Naive thymus-derived CD8-positive, alpha-beta T cell (primary cell): ENCODE measurements around the gene BUB3. TPM values are rescaled to one million over a fixed set of nuclear protein-coding genes. Genes with fewer than 3 reads are reported as not detected.

ENCODE experiments used
- ATAC-seq, 2 donors: fragments of 150-1000 bp; cut with Tn5 transposase in 1 of 2; sonication (Bioruptor Pico), chemical (Tn5 transposase) in 1 of 2; 1 replicate in 1 of 2; 2 replicates in 1 of 2; pipeline ENCODE4 v1.10.0; 2021; ENCODE audit warnings: mild to moderate bottlenecking in 2 of 2, moderate library complexity in 2 of 2
- POLR2A ChIA-PET: fragments of 350-600 bp; sonication (Branson Sonifier 250); formaldehyde crosslinking; loops from one replicate; lab custom pipeline; 2021; ENCODE audit warnings: antibody characterized with exemption; lab: Charles Lee
- DNase-seq, 10 donors: peaks; one replicate each; pipeline versions ENCODE4 v3.0.0 to v3.0.0-alpha.2; 2020 to 2022
- H3K27ac Mint-ChIP-seq, 10 donors: one replicate each; pipeline ENCODE4 v1.8.0; 2020 to 2022; ENCODE audit warnings: mild to moderate bottlenecking in 10 of 10, mixed read lengths in 10 of 10, moderate library complexity in 4 of 10, inconsistent platforms in 1 of 10
- H3K27me3 Mint-ChIP-seq, 5 donors: one replicate each; pipeline ENCODE4 v1.8.0; 2021 to 2022; ENCODE audit warnings: mixed read lengths in 5 of 5
- H3K36me3 Mint-ChIP-seq, 3 donors: one replicate each; pipeline ENCODE4 v1.8.0; 2020 to 2022; ENCODE audit warnings: mixed read lengths in 3 of 3, mild to moderate bottlenecking in 2 of 3, inconsistent platforms in 1 of 3
- H3K4me1 Mint-ChIP-seq, 4 donors: one replicate each; pipeline ENCODE4 v1.8.0; 2021 to 2022; ENCODE audit warnings: mixed read lengths in 4 of 4
- H3K4me3 Mint-ChIP-seq, 10 donors: one replicate each; pipeline ENCODE4 v1.8.0; 2020 to 2022; ENCODE audit warnings: mild to moderate bottlenecking in 10 of 10, mixed read lengths in 10 of 10, moderate library complexity in 6 of 10, inconsistent platforms in 1 of 10
- H3K9me3 Mint-ChIP-seq, 9 donors: one replicate each; pipeline ENCODE4 v1.8.0; 2020 to 2022; ENCODE audit warnings: mixed read lengths in 9 of 9, mild to moderate bottlenecking in 3 of 9, inconsistent platforms in 1 of 9, moderate library complexity in 1 of 9
- polyA plus RNA-seq, 3 donors: library from polyadenylated mRNA; unstranded; fragments of 300-500 nt; fragmentation: Illumina TruSeq; gene quantifications; one replicate each; pipeline ENCODE4 v1.2.3, GENCODE V29; 2021
- total RNA-seq, 8 experiments: library from RNA in 2 of 8; stranded (reverse) in 2 of 8; gene quantifications; one replicate each; pipeline ENCODE4 v1.2.3 and lab custom pipeline; 2021 to 2026

BUB3 gene
- total and polyA plus RNA-seq, 5 experiments from 2014 or later = 170 to 247 (median 217) TPM

DNA sequence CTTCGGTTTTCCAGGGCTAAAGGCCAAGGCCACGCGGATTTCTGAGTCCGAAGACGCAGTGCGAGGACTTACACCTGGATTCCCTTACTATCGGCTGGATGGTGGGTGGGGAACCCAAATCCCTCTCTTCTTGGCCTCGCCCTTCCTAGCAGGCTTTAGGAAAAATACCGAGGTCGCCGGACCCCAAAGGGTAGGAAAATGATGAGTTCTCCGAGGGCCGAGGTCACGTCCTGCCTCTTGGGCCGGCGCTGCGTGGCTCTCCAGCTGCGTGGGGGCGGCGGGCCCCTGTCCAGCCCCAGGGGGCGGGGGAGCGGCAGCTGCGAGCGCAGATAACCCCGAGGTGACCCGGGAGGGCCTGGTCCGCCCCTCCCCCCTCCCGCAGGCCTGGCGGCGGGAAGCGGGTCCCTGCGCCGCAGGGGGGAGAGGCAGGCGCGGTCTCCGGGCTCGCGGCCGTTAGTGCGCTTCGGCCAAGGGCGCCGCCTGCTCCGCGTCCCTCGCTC, 19.2 kb upstream of the BUB3 start:
- POLR2A ChIA-PET = interaction anchor here (2.0 kb wide), 1 partner anchor 19 kb away, joined by 6 read pairs; the partner anchor contains the start of gene BUB3
- ATAC-seq (no peak), DNase-seq (no peak)
- H3K4me1 Mint-ChIP-seq = peaks cover 24 to 49% (median 45%) of the 10 kb centered on the region in 4 donors
- H3K4me3 Mint-ChIP-seq = peak overlapping the region in 8 of 10 donors; percentile 53 to 86 (median 76)
- peaks cover 0 to 4% (median 0%) of the 10 kb centered on the region in 9 donors for H3K9me3 Mint-ChIP-seq
- peaks cover 0 to 2% (median 0%) of the 10 kb centered on the region in 3 donors for H3K36me3 Mint-ChIP-seq
- H3K27ac Mint-ChIP-seq = peak overlapping the region in 1 of 10 donors; percentile 59
- peaks cover 34 to 80% (median 64%) of the 10 kb centered on the region in 5 donors for H3K27me3 Mint-ChIP-seq

DNA sequence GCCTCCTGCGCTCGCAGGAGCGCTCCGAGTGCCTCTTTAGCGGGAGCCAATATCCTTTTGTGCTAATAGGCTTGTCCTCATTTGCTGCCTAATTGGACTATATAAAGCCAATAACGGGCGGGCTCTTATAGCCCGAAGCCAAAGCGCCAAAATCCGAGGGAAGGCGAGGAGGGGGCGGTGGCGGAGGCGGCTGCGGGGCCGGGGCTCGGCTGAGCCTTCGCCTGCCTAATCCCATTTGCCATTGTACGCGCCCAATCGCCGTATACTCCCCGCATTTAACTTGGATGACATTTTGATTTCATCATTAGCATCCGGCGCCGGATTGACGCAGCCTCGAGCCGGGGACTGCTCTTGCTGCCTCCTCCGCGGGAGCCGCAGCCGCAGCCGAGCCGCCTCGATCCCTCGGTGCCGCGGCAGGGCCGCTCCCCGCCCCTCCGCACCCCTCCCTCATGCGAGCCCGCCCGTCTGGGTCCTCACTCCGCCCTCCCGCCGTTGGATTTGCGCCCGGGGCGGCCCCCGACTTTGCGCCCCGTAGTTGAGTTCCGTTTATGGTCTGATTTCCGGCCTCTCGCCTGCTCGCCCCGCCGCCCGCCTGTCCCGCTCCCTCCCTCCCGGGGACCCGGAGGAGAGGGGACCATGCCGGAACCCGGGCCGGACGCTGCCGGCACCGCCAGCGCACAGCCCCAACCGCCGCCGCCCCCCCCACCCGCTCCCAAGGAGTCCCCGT, 18.6 kb upstream of the BUB3 start, which contains the start of gene HMX3:
TSS of gene HMX3 (plus strand) at position 556 of the 727 bp plus-strand sequence. CDS start at position 637, 81 bp downstream.
- peak within 1 kb of the TSS; percentile 65 to 95 (median 86) for H3K4me3 Mint-ChIP-seq
- peak in 1 of 10 donors; percentile 31 for DNase-seq
- ATAC-seq = peak; percentile 35 to 58
- H3K4me1 Mint-ChIP-seq = peaks cover 29 to 54% (median 51%) of the 10 kb centered on the region in 4 donors
- peaks cover 0 to 2% (median 0%) of the 10 kb centered on the region in 3 donors for H3K36me3 Mint-ChIP-seq
- H3K9me3 Mint-ChIP-seq = peaks cover 0 to 4% (median 0%) of the 10 kb centered on the region in 9 donors
- peak within 1 kb of the TSS in 1 of 10 donors; percentile 59 for H3K27ac Mint-ChIP-seq
- H3K27me3 Mint-ChIP-seq = peaks cover 38 to 80% (median 64%) of the 10 kb centered on the region in 5 donors
- POLR2A ChIA-PET = no interaction called here

- Mint-ChIP-seq H3K27me3 (peaks cover 44 to 82% (median 62%) of the 10 kb centered on the region in 5 donors), H3K9me3 (peaks cover 0 to 4% (median 0%) of the 10 kb centered on the region in 9 donors), H3K36me3 (peaks cover 0 to 2% (median 0%) of the 10 kb centered on the region in 3 donors), H3K4me3 (peak overlapping the region; percentile 54 to 95 (median 84)), H3K27ac (no peak overlapping the region), H3K4me1 (peaks cover 29 to 56% (median 53%) of the 10 kb centered on the region in 4 donors)
- ATAC-seq = peak in 1 of 2 donors; percentile 10
- POLR2A ChIA-PET = no interaction called here
- no peak for DNase-seq
These were observed 17.9 kb upstream of the BUB3 start for GRCh38 chr10:123136221-123136805.

GRCh38 chr10:123136806-123137642, 17.2 kb upstream of the BUB3 start:
- ATAC-seq (peak in 1 of 2 donors; percentile 32), DNase-seq (no peak)
- Mint-ChIP-seq H3K27ac (peak overlapping the region in 2 of 10 donors; percentile 18 to 47), H3K36me3 (peaks cover 0 to 2% (median 0%) of the 10 kb centered on the region in 3 donors), H3K27me3 (peaks cover 48 to 83% (median 64%) of the 10 kb centered on the region in 5 donors), H3K9me3 (peaks cover 0 to 4% (median 0%) of the 10 kb centered on the region in 9 donors), H3K4me3 (peak overlapping the region; percentile 74 to 95 (median 86)), H3K4me1 (peaks cover 26 to 63% (median 59%) of the 10 kb centered on the region in 4 donors)
- POLR2A ChIA-PET = no interaction called here

- DNase-seq = no peak
- H3K4me1 Mint-ChIP-seq = peaks cover 25 to 67% (median 58%) of the 10 kb centered on the region in 4 donors
- peaks cover 0 to 4% (median 0%) of the 10 kb centered on the region in 9 donors for H3K9me3 Mint-ChIP-seq
- H3K27ac Mint-ChIP-seq = no peak overlapping the region
- POLR2A ChIA-PET = no interaction called here
- peak overlapping the region in 6 of 10 donors; percentile 9 to 67 (median 34) for H3K4me3 Mint-ChIP-seq
- no peak for ATAC-seq
- H3K27me3 Mint-ChIP-seq = peaks cover 49 to 88% (median 62%) of the 10 kb centered on the region in 5 donors
- H3K36me3 Mint-ChIP-seq = peaks cover 0 to 2% (median 0%) of the 10 kb centered on the region in 3 donors
These were observed 15.1 kb upstream of the BUB3 start for GRCh38 chr10:123139165-123139520.

DNA sequence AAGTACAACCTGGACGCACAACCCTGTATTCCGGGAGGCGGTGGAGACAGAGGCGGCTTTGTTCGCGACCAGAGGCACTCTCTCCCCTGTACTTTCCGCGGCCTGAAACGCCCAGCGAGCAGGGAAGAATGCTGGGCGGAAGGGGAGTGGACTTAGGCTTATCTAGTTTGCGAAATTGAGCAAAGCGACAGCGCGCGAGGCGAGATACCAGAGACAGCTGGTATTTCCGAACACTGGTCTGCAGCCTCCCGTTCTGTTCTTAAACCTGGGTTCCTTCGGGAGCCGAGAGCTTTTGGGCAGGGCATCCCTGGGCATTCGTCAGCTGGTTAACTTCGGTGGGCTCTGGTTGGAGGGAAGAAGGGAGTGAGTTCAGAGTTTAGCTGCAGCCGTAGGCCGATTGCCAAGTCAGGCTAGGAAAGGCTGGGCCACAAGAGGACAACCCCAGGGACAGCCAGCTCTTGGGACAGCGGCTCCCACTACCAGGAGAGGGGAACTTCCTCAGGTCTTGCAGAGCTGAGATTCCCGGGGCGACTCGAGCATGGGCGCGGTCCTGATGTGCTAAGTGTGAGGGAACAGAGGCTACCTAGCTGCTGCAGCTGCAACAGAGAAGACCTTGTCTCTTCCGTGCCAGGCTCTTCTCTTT, 14.6 kb upstream of the BUB3 start:
- H3K4me1 Mint-ChIP-seq = peaks cover 22 to 67% (median 59%) of the 10 kb centered on the region in 4 donors
- H3K4me3 Mint-ChIP-seq = peak overlapping the region in 8 of 10 donors; percentile 4 to 67 (median 18)
- ATAC-seq (no peak), DNase-seq (peak in 1 of 10 donors; percentile 37)
- H3K9me3 Mint-ChIP-seq = peaks cover 0 to 4% (median 0%) of the 10 kb centered on the region in 9 donors
- POLR2A ChIA-PET = no interaction called here
- H3K36me3 Mint-ChIP-seq = peaks cover 0 to 2% (median 0%) of the 10 kb centered on the region in 3 donors
- peaks cover 51 to 88% (median 63%) of the 10 kb centered on the region in 5 donors for H3K27me3 Mint-ChIP-seq
- H3K27ac Mint-ChIP-seq = no peak overlapping the region

- H3K4me1 Mint-ChIP-seq = peaks cover 27 to 74% (median 64%) of the 10 kb centered on the region in 4 donors
- DNase-seq (peak in 1 of 10 donors; percentile 54), ATAC-seq (no peak)
- no peak overlapping the region for H3K27ac Mint-ChIP-seq
- peaks cover 58 to 91% (median 71%) of the 10 kb centered on the region in 5 donors for H3K27me3 Mint-ChIP-seq
- H3K4me3 Mint-ChIP-seq = peak overlapping the region in 6 of 10 donors; percentile 58 to 79 (median 60)
- H3K36me3 Mint-ChIP-seq = peaks cover 0 to 2% (median 0%) of the 10 kb centered on the region in 3 donors
- POLR2A ChIA-PET = interaction anchor here (0.9 kb wide), 1 partner anchor 10 kb away, joined by 3 read pairs; no protein-coding TSS in a partner anchor
- peaks cover 0 to 4% (median 0%) of the 10 kb centered on the region in 9 donors for H3K9me3 Mint-ChIP-seq
These were observed 13.8 kb upstream of the BUB3 start for GRCh38 chr10:123140164-123140982.

DNA sequence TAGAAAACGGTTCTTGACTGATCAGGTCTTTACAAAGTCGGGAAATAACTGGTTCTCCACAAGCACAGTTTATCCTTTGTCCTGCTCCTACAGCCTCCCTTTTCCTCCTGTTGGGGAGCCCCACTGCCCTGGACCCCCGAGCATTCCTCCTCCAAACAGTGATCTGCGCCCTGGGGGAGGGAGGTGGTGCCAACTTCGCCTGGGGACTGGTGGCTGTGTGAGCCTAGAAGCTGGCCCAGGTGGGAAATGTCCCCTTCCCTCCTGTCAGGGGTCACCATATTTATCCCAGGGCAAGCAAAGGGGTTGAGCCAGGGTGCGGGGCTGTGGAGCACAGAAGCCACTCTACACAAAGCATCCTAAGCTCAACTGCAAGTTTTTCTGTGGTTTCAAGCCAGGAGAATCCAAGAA, 13.2 kb upstream of the BUB3 start:
- no peak overlapping the region for H3K27ac Mint-ChIP-seq
- peaks cover 0 to 4% (median 0%) of the 10 kb centered on the region in 9 donors for H3K9me3 Mint-ChIP-seq
- peaks cover 29 to 80% (median 69%) of the 10 kb centered on the region in 4 donors for H3K4me1 Mint-ChIP-seq
- H3K4me3 Mint-ChIP-seq = peak overlapping the region in 2 of 10 donors; percentile 4 to 39
- peaks cover 0 to 2% (median 0%) of the 10 kb centered on the region in 3 donors for H3K36me3 Mint-ChIP-seq
- POLR2A ChIA-PET = interaction anchor here (0.9 kb wide), 1 partner anchor 10 kb away, joined by 3 read pairs; no protein-coding TSS in a partner anchor
- peaks cover 64 to 93% (median 76%) of the 10 kb centered on the region in 5 donors for H3K27me3 Mint-ChIP-seq
- no peak for DNase-seq
- ATAC-seq = no peak

GRCh38 chr10:123141791-123142700, 12.2 kb upstream of the BUB3 start:
- H3K36me3 Mint-ChIP-seq = peaks cover 0 to under 1% (median 0%) of the 10 kb centered on the region in 3 donors
- POLR2A ChIA-PET = interaction anchor here (0.9 kb wide), 1 partner anchor 9 kb away, joined by 3 read pairs; no protein-coding TSS in a partner anchor
- no peak overlapping the region for H3K27ac Mint-ChIP-seq
- DNase-seq (no peak), ATAC-seq (no peak)
- peaks cover 0 to 2% (median 0%) of the 10 kb centered on the region in 9 donors for H3K9me3 Mint-ChIP-seq
- peaks cover 31 to 84% (median 71%) of the 10 kb centered on the region in 4 donors for H3K4me1 Mint-ChIP-seq
- peaks cover 66 to 95% (median 78%) of the 10 kb centered on the region in 5 donors for H3K27me3 Mint-ChIP-seq
- peak overlapping the region in 8 of 10 donors; percentile 0 to 62 (median 34) for H3K4me3 Mint-ChIP-seq
